Loucy (cell line): ENCODE measurements around the gene VSTM2L.

Experiments used
- H2AFZ ChIP-seq: fragments of 200-600 bp; sonication (generic); 2 replicates; pipeline ENCODE4 v1.6.0; 2016; ENCODE audit warnings: antibody characterized with exemption, mild to moderate bottlenecking, low read length, moderate library complexity
- H3F3A ChIP-seq: fragments of 200-600 bp; 2 replicates; pipeline ENCODE4 v1.6.0; 2016; ENCODE audit warnings: antibody characterized with exemption, low read depth, mild to moderate bottlenecking
- H3K27me3 ChIP-seq: fragments of 200-600 bp; sonication (generic); 2 replicates; pipeline ENCODE4 v1.6.1; 2014; ENCODE audit warnings: low read length, mild to moderate bottlenecking; ENCODE audit not compliant: insufficient read depth, poor library complexity, severe bottlenecking
- H3K36me3 ChIP-seq: fragments of 200-600 bp; sonication (generic); 2 replicates; pipeline ENCODE4 v1.6.1; 2016; ENCODE audit warnings: low read length; ENCODE audit not compliant: insufficient read depth
- H3K4me1 ChIP-seq: fragments of 200-600 bp; sonication (generic); 2 replicates; pipeline ENCODE4 v1.5.1; 2014; ENCODE audit warnings: low read length, mild to moderate bottlenecking; ENCODE audit not compliant: insufficient read depth, poor library complexity, severe bottlenecking
- H3K4me2 ChIP-seq: fragments of 200-600 bp; sonication (generic); 2 replicates; pipeline ENCODE4 v1.6.0; 2014; ENCODE audit warnings: antibody characterized with exemption, low read length, low read depth, mild to moderate bottlenecking; ENCODE audit not compliant: poor library complexity, severe bottlenecking
- H3K4me3 ChIP-seq: fragments of 200-600 bp; sonication (generic); 2 replicates; pipeline ENCODE4 v1.5.1; 2014; ENCODE audit warnings: low read length, mild to moderate bottlenecking, mixed read lengths; ENCODE audit not compliant: poor library complexity, severe bottlenecking
- H3K79me2 ChIP-seq: fragments of 200-600 bp; sonication (generic); 2 replicates; pipeline ENCODE4 v1.6.1; 2014; ENCODE audit warnings: low read length; ENCODE audit not compliant: insufficient read depth
- H3K9ac ChIP-seq: fragments of 200-600 bp; sonication (generic); 2 replicates; pipeline ENCODE4 v1.6.0; 2014; ENCODE audit warnings: mild to moderate bottlenecking, low read depth, low read length, moderate library complexity; ENCODE audit not compliant: poor library complexity, severe bottlenecking
- H3K9me2 ChIP-seq: fragments of 200-600 bp; sonication (generic); replicated peaks from 2 replicates; pipeline ENCODE4 v1.6.1; 2016; ENCODE audit warnings: low read depth, low read length, mixed read lengths
- H3K9me3 ChIP-seq: fragments of 200-600 bp; sonication (generic); 2 replicates; pipeline ENCODE4 v1.6.1; 2014; ENCODE audit warnings: mild to moderate bottlenecking, antibody characterized with exemption, low read length, low read depth; ENCODE audit not compliant: insufficient read depth
- H4K20me1 ChIP-seq: fragments of 200-600 bp; sonication (generic); 2 replicates; pipeline ENCODE4 v1.6.0; 2014; ENCODE audit warnings: antibody characterized with exemption, low read length, mild to moderate bottlenecking; ENCODE audit not compliant: insufficient read depth, poor library complexity, severe bottlenecking
- EZH2phosphoT487 ChIP-seq: fragments of 200-600 bp; IDR thresholded peaks from 2 replicates; pipeline ENCODE4 v1.6.1; 2018; ENCODE audit warnings: antibody characterized with exemption, mild to moderate bottlenecking, moderate library complexity, borderline replicate concordance
- TF ChIP-seq, protein P1 (sequence below): fragments of 200-600 bp; sonication (generic); conservative IDR thresholded peaks from 2 replicates; pipeline ENCODE4 v1.5.1; 2014; ENCODE audit warnings: mild to moderate bottlenecking, antibody characterized with exemption, low read length

VSTM2L gene

DNA sequence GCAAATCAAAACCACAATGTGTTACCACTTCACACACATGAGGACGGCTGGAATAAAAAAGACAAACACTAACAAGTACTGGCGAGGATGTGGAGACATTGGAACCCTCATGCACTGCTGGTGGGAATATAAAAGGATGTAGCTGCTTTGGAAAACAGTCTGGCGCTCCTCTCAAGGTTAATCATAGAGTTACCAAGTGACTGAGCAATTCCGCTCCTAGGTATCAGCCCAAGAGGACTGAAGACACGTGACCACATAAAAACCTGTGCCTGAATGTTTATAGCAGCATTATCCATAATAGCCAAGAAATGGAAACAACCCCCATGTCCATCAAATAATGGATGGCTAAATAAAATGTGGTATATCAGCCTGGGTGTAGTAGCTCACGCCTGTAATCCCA lies 45.0 kb downstream of the VSTM2L start:
- Histone ChIP-seq H4K20me1 (no peaks in the 10 kb centered on the region), H3K9ac (no peak overlapping the region), H3K79me2 (no peaks in the 10 kb centered on the region), H3K27me3 (no peaks in the 10 kb centered on the region), H3K9me2 (no peaks in the 10 kb centered on the region), H3K4me1 (no peaks in the 10 kb centered on the region), H2AFZ (no peak overlapping the region), H3K4me2 (no peak overlapping the region), H3K9me3 (no peaks in the 10 kb centered on the region), H3K4me3 (no peak overlapping the region), H3K36me3 (no peaks in the 10 kb centered on the region), H3F3A (no peaks in the 10 kb centered on the region)
- TF ChIP-seq, protein P1, sequence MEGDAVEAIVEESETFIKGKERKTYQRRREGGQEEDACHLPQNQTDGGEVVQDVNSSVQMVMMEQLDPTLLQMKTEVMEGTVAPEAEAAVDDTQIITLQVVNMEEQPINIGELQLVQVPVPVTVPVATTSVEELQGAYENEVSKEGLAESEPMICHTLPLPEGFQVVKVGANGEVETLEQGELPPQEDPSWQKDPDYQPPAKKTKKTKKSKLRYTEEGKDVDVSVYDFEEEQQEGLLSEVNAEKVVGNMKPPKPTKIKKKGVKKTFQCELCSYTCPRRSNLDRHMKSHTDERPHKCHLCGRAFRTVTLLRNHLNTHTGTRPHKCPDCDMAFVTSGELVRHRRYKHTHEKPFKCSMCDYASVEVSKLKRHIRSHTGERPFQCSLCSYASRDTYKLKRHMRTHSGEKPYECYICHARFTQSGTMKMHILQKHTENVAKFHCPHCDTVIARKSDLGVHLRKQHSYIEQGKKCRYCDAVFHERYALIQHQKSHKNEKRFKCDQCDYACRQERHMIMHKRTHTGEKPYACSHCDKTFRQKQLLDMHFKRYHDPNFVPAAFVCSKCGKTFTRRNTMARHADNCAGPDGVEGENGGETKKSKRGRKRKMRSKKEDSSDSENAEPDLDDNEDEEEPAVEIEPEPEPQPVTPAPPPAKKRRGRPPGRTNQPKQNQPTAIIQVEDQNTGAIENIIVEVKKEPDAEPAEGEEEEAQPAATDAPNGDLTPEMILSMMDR, result no peak
- no peak for TF ChIP-seq EZH2phosphoT487

DNA sequence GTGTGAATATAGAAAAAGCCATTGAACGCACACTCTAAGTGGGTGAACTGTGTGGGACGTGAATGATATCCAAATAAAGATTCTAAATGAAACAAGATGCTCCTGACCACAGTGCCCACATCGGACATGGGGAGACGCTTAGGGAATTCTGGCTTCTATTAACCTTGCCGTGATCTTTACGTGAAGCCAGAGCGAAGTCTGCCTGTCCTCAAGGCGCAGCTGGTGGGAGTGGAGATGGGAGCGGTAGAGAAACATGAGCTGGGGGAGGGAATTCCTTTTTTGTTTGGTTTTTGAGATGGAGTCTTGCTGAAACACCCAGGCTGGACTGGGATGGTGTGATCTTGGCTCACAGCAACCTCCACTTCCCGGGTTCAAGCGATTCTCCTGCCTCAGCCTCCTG lies 46.0 kb downstream of the VSTM2L start:
- H4K20me1 ChIP-seq, result no peaks in the 10 kb centered on the region
- no peaks in the 10 kb centered on the region for H3F3A ChIP-seq
- no peaks in the 10 kb centered on the region for H3K36me3 ChIP-seq
- H3K4me1 ChIP-seq, result no peaks in the 10 kb centered on the region
- no peaks in the 10 kb centered on the region for H3K79me2 ChIP-seq
- no peaks in the 10 kb centered on the region for H3K9me2 ChIP-seq
- no peak overlapping the region for H3K9ac ChIP-seq
- H3K27me3 ChIP-seq, result no peaks in the 10 kb centered on the region
- TF ChIP-seq EZH2phosphoT487, result no peak
- TF ChIP-seq, protein P1, result no peak
- H3K9me3 ChIP-seq, result no peaks in the 10 kb centered on the region
- no peak overlapping the region for H3K4me2 ChIP-seq
- no peak overlapping the region for H3K4me3 ChIP-seq
- H2AFZ ChIP-seq, result no peak overlapping the region

DNA sequence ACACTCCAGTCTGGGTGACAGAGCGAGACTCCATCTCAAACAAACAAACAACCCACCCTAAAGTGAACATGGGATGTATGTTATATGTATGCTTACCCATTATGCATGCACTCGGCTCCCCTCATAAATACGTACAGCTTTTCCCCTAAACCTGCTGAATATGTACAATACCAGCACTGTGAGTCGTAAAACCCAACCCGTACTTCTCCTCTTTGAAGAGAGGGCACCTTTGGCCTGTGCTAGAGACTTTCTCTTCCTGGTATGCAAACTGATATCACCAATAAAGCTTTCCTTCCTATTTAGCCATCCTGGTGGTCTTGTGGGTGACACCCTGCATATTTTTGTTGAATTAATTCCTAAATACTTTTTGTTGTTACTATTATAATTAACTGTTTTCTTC lies 51.3 kb downstream of the VSTM2L start:
- Histone ChIP-seq H3K4me2 (no peak overlapping the region), H3K4me3 (no peak overlapping the region), H3K4me1 (no peaks in the 10 kb centered on the region), H4K20me1 (no peaks in the 10 kb centered on the region), H3K36me3 (no peaks in the 10 kb centered on the region), H3K27me3 (no peaks in the 10 kb centered on the region), H2AFZ (no peak overlapping the region), H3K79me2 (no peaks in the 10 kb centered on the region), H3K9ac (no peak overlapping the region), H3F3A (no peaks in the 10 kb centered on the region), H3K9me3 (no peaks in the 10 kb centered on the region), H3K9me2 (no peaks in the 10 kb centered on the region)
- TF ChIP-seq, protein P1, result no peak
- no peak for TF ChIP-seq EZH2phosphoT487
